GM12865 (cell line): ENCODE measurements around the gene ASB6.
"Not testable (repeated sequence)": the region's sequence is repeated elsewhere in the genome, so short reads cannot be mapped to it uniquely, and the experiment has no call there.

Experiments used
- DNase-seq: peaks from one replicate; pipeline ENCODE4 v3.0.0; 2010; ENCODE audit warnings: low read depth
- H3K4me3 ChIP-seq: 2 replicates; pipeline ENCODE4 v1.5.1; 2011; ENCODE audit warnings: mild to moderate bottlenecking, low read depth, low read length, control low read depth
- TF ChIP-seq, protein P1 (sequence below): IDR thresholded peaks from 2 replicates; pipeline ENCODE4 v1.5.1; 2011; ENCODE audit warnings: low read length, control low read depth, low read depth, inconsistent platforms; ENCODE audit not compliant: insufficient read depth; ENCODE audit errors: missing control alignments

Gene ASB6

DNA sequence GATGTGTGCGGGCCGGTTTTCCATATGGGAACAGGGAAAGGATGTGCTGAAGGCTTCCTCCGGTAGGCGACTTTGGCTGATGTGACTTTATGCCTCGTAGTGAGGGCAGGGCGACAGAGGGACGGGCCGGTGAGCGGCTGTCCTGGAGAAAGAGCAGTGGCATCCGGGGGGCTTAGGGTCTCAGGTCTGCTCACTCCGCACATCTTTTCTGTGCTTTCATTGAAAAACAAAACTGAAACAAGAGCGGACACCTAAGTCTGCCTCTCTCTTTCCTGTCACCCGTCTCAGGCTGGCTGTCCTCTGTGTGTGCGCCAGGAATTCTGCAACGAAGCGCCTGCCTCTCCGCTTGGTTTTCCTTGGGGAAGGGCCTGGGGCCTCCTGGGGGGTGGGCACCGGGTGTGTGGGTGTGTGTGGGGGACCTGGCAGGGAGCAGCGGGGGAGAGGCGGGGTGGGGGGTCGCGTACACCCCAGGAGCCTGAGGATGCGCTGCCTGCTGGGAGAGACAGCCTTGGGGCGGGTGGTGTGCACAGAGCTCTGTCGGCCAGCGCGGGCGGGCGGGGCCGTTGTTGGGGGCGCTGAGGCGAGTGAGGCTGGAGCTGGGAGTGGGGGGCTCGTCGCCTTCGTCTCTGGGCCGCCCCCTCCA lies 22.9 kb upstream of the ASB6 start:
- DNase-seq: no peak
- TF ChIP-seq, protein P1, sequence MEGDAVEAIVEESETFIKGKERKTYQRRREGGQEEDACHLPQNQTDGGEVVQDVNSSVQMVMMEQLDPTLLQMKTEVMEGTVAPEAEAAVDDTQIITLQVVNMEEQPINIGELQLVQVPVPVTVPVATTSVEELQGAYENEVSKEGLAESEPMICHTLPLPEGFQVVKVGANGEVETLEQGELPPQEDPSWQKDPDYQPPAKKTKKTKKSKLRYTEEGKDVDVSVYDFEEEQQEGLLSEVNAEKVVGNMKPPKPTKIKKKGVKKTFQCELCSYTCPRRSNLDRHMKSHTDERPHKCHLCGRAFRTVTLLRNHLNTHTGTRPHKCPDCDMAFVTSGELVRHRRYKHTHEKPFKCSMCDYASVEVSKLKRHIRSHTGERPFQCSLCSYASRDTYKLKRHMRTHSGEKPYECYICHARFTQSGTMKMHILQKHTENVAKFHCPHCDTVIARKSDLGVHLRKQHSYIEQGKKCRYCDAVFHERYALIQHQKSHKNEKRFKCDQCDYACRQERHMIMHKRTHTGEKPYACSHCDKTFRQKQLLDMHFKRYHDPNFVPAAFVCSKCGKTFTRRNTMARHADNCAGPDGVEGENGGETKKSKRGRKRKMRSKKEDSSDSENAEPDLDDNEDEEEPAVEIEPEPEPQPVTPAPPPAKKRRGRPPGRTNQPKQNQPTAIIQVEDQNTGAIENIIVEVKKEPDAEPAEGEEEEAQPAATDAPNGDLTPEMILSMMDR: no peak
- no peak overlapping the region for H3K4me3 ChIP-seq

DNA sequence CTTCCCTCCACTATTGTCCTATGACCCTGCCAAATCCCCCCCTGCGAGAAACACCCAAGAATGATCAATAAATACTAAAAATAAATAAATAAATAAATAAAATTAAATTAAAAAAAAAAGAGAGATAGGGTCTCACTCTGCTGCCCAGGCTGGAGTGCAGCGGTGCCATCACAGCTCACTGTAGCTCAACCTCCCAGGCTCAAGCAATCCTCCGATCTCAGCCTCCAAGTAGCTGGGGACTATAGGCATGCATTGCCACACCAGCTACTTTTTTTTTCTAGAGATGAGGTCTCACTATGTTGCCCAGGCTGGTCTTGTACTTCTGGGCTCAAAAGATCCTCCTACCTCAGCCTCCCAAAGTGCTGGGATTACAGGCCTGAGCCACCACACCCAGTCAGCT lies 20.3 kb upstream of the ASB6 start:
- H3K4me3 ChIP-seq, DNase-seq: not testable (repeated sequence)

DNA sequence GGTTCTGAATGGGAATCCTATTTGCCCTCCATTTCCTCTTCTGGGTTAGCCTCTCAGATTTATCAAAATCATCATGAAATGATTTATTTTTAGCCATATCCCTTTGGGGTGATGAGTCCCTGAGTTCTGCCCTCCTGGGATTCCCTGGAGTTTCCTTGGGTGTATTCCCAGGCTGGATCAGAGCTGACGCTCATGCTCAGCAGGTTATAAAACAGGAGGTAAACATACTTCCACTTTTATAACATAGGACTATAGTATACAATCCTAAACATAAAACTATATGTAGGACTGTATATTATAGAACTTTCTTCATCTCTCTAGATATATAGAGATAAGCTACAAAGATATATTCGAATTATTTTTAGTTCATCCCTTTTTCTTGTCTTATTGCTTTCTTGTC lies 19.1 kb upstream of the ASB6 start:
- TF ChIP-seq, protein P1: no peak

GRCh38 chr9:129656795-129657390 lies 14.9 kb upstream of the ASB6 start:
- DNase-seq: no peak
- TF ChIP-seq, protein P1: no peak
- no peak overlapping the region for H3K4me3 ChIP-seq

More for the DNA sequence above, 19.1 kb upstream of the ASB6 start:
- no peak overlapping the region for H3K4me3 ChIP-seq
- DNase-seq: no peak

DNA sequence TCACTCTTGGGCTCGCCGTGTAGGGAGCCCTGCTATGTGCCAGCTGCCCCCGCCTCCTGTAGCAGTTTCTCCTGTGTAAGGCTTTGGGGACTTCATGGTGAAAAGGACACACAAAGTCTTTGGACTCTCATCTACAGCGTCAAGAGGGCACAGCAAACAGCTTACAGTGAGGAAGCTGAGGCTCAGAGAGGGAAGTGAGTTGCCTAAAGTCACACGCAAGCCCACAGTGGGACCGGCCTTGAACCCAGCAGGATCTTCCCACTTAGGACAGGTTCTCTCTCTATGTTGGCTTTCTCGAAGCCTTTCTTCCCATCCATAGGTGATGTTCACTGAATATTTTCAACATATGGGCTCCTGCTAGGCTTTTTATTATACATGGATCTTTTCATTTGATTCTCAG lies 13.7 kb upstream of the ASB6 start:
- TF ChIP-seq, protein P1: no peak
- no peak for DNase-seq
- H3K4me3 ChIP-seq: no peak overlapping the region

GRCh38 chr9:129655154-129655553 lies 13.2 kb upstream of the ASB6 start:
- H3K4me3 ChIP-seq: no peak overlapping the region
- TF ChIP-seq, protein P1: no peak
- no peak for DNase-seq

GRCh38 chr9:129654554-129655040 lies 12.6 kb upstream of the ASB6 start:
- TF ChIP-seq, protein P1: no peak

More at GRCh38 chr9:129654554-129655040, 12.6 kb upstream of the ASB6 start:
- no peak for DNase-seq
- H3K4me3 ChIP-seq: no peak overlapping the region
